Measurements from ENCODE around the gene RASSF3. TPM values are rescaled to one million over a fixed set of nuclear protein-coding genes. Genes with fewer than 3 reads are reported as not detected.
"Not testable (repeated sequence)": the region's sequence is repeated elsewhere in the genome, so short reads cannot be mapped to it uniquely, and the experiment has no call there.

RASSF3 gene
- total RNA-seq, 1 experiment from 2014 or later: 107 TPM

- intact Hi-C loops (cut with micrococcal nuclease; ENCODE audit: unreplicated experiment) (loop anchor here (5.0 kb wide), 1 partner anchor 84 kb away; no protein-coding TSS in a partner anchor), in situ Hi-C loops (cut with HindIII; ENCODE audit: low pct_unique_long_range_greater_than_20kb, low sequenced_read_pairs) (no loop called here)
- Histone ChIP-seq H3K4me3 (ENCODE audit: low read depth in 2 of 2, low read length in 2 of 2) (peak overlapping the region; percentile 68 to 95), H3K27ac (ENCODE audit: low read length) (peak overlapping the region; percentile 90), H3K27me3 (ENCODE audit: control insufficient read depth, insufficient read depth, low read length) (no peaks in the 10 kb centered on the region), H3K4me1 (ENCODE audit: control insufficient read depth, insufficient read depth, low read length) (peaks cover 47% of the 10 kb centered on the region), H3K9me3 (ENCODE audit: control insufficient read depth, insufficient read depth, low read depth, low read length) (no peaks in the 10 kb centered on the region), H3K36me3 (ENCODE audit: control insufficient read depth, insufficient read depth, low read length) (peaks cover 11% of the 10 kb centered on the region)
- DNase-seq (ENCODE audit: low read depth, low spot score): no peak
- BruUV-seq (replicated peaks): TSS peak; percentile 59
- ChIA-PET POLR2A (no interaction called here), CTCF (interaction anchor here (0.6 kb wide), 1 partner anchor 78 kb away, joined by 12 read pairs; no protein-coding TSS in a partner anchor)
- TF ChIP-seq REST (IDR thresholded peaks at IDR 0.05; ENCODE audit: insufficient read depth in 1 of 2, low read depth in 2 of 2, low read length in 1 of 2) (no peak), TCF7L2 (IDR thresholded peaks at IDR 0.05; ENCODE audit: low read depth, low read length) (no peak), SIN3A (IDR thresholded peaks at IDR 0.05; ENCODE audit: borderline replicate concordance, insufficient read depth, low read depth, low read length) (no peak), POLR2AphosphoS5 (IDR thresholded peaks at IDR 0.05; ENCODE audit: low read depth, low read length) (no peak), CTCF (IDR thresholded peaks at IDR 0.05) (no peak)
- ATAC-seq: no peak
These were observed 2.5 kb downstream of the RASSF3 start for GRCh38 chr12:64612843-64613242.

- CTCF ChIA-PET: interaction anchor here (0.7 to 1.0 kb wide), 2 partner anchors 84 to 131 kb away, joined by 4 to 6 read pairs; no protein-coding TSS in a partner anchor
- H3K36me3 ChIP-seq (ENCODE audit: control insufficient read depth, insufficient read depth, low read length): peaks cover 11% of the 10 kb centered on the region
- DNase-seq (ENCODE audit: low read depth, low spot score); H3K9me3 ChIP-seq (ENCODE audit: control insufficient read depth, insufficient read depth, low read depth, low read length); in situ Hi-C loops (cut with HindIII; ENCODE audit: low pct_unique_long_range_greater_than_20kb, low sequenced_read_pairs); H3K27me3 ChIP-seq (ENCODE audit: control insufficient read depth, insufficient read depth, low read length); BruUV-seq (replicated peaks); ATAC-seq: not testable (repeated sequence)
- H3K4me3 ChIP-seq (ENCODE audit: low read depth in 2 of 2, low read length in 2 of 2): peak overlapping the region; percentile 34 to 95; a peak in 3 of 4 replicates
- peak overlapping the region; percentile 90 for H3K27ac ChIP-seq (ENCODE audit: low read length)
- intact Hi-C loops (cut with micrococcal nuclease; ENCODE audit: unreplicated experiment): loop anchor here (5.0 kb wide), 1 partner anchor 83 kb away; no protein-coding TSS in a partner anchor
- H3K4me1 ChIP-seq (ENCODE audit: control insufficient read depth, insufficient read depth, low read length): peaks cover 50% of the 10 kb centered on the region
- POLR2A ChIA-PET: interaction anchor here (0.6 to 0.7 kb wide), 2 partner anchors 13 to 20 kb away, joined by 4 read pairs; no protein-coding TSS in a partner anchor
These were observed 3.6 kb downstream of the RASSF3 start for GRCh38 chr12:64613775-64614398.

GRCh38 chr12:64616201-64616600 lies 5.9 kb downstream of the RASSF3 start:
- ATAC-seq (no peak), DNase-seq (ENCODE audit: low read depth, low spot score) (no peak)
- Histone ChIP-seq H3K4me3 (ENCODE audit: low read depth in 2 of 2, low read length in 2 of 2) (no peak overlapping the region), H3K27ac (ENCODE audit: low read length) (peak overlapping the region; percentile 64), H3K9me3 (ENCODE audit: control insufficient read depth, insufficient read depth, low read depth, low read length) (no peaks in the 10 kb centered on the region), H3K27me3 (ENCODE audit: control insufficient read depth, insufficient read depth, low read length) (no peaks in the 10 kb centered on the region), H3K36me3 (ENCODE audit: control insufficient read depth, insufficient read depth, low read length) (peaks cover 5% of the 10 kb centered on the region), H3K4me1 (ENCODE audit: control insufficient read depth, insufficient read depth, low read length) (peaks cover 69% of the 10 kb centered on the region)
- ChIA-PET CTCF (interaction anchor here (0.6 to 1.3 kb wide), 2 partner anchors 56 to 82 kb away, joined by 3 to 5 read pairs; no protein-coding TSS in a partner anchor), POLR2A (no interaction called here)
- in situ Hi-C loops (cut with HindIII; ENCODE audit: low pct_unique_long_range_greater_than_20kb, low sequenced_read_pairs): no loop called here
- intact Hi-C loops (cut with micrococcal nuclease; ENCODE audit: unreplicated experiment): loop anchor here (2.0 kb wide), 1 partner anchor 53 kb away; no protein-coding TSS in a partner anchor
- TSS peak; percentile 8 for BruUV-seq (replicated peaks)
- TF ChIP-seq REST (IDR thresholded peaks at IDR 0.05; ENCODE audit: insufficient read depth in 1 of 2, low read depth in 2 of 2, low read length in 1 of 2) (no peak), TCF7L2 (IDR thresholded peaks at IDR 0.05; ENCODE audit: low read depth, low read length) (no peak), POLR2AphosphoS5 (IDR thresholded peaks at IDR 0.05; ENCODE audit: low read depth, low read length) (no peak), SIN3A (IDR thresholded peaks at IDR 0.05; ENCODE audit: borderline replicate concordance, insufficient read depth, low read depth, low read length) (no peak), CTCF (IDR thresholded peaks at IDR 0.05) (no peak)

All from Panc1 (cell line).